Stimulated activated CD4-positive, alpha-beta T cell treated with anti-CD3 and anti-CD28 coated beads, Interleukin-1b, Interleukin-23, amount 100 ng/mL, for 1 hour (primary cell): ENCODE results near the gene ARID5B.

Experiments
- DNase-seq, 2 donors: peaks; one replicate each; pipeline ENCODE4 v3.0.0-alpha.2; 2020; ENCODE audit warnings: low read depth in 2 of 2

ARID5B gene

GRCh38 chr10:61903928-61904344, 2.4 kb downstream of the ARID5B start:
- no peak for DNase-seq

- no peak for DNase-seq
Observed at GRCh38 chr10:61904733-61905725, 3.5 kb downstream of the ARID5B start.

GRCh38 chr10:61905837-61906561, 4.5 kb downstream of the ARID5B start:
- no peak for DNase-seq

- no peak for DNase-seq
Observed at GRCh38 chr10:61906562-61906901, 5.0 kb downstream of the ARID5B start.

GRCh38 chr10:61907011-61907410, 5.5 kb downstream of the ARID5B start:
- no peak for DNase-seq

- DNase-seq = no peak
Observed at GRCh38 chr10:61907587-61907986, 6.1 kb downstream of the ARID5B start.

- DNase-seq = no peak
Observed at GRCh38 chr10:61910226-61910805, 8.8 kb downstream of the ARID5B start.

GRCh38 chr10:61910894-61911293, 9.4 kb downstream of the ARID5B start:
- DNase-seq = no peak

GRCh38 chr10:61911425-61911824, 9.9 kb downstream of the ARID5B start:
- no peak for DNase-seq

GRCh38 chr10:61912981-61913380, 11.5 kb downstream of the ARID5B start:
- DNase-seq = no peak

- DNase-seq = no peak
Observed at GRCh38 chr10:61918140-61918539, 16.6 kb downstream of the ARID5B start.

GRCh38 chr10:61918989-61919388, 17.5 kb downstream of the ARID5B start:
- no peak for DNase-seq

- DNase-seq = no peak
Observed at GRCh38 chr10:61919646-61920215, 18.2 kb downstream of the ARID5B start.

- DNase-seq = no peak
Observed at GRCh38 chr10:61921143-61921542, 19.6 kb downstream of the ARID5B start.

- no peak for DNase-seq
Observed at GRCh38 chr10:61923210-61923949, 21.9 kb downstream of the ARID5B start.

GRCh38 chr10:61923950-61924274, 22.4 kb downstream of the ARID5B start:
- no peak for DNase-seq

- no peak for DNase-seq
Observed at GRCh38 chr10:61929555-61929954, 28.1 kb downstream of the ARID5B start.

GRCh38 chr10:61931620-61932332, 30.3 kb downstream of the ARID5B start:
- DNase-seq = no peak

GRCh38 chr10:61933859-61934555, 32.5 kb downstream of the ARID5B start:
- no peak for DNase-seq

- DNase-seq = no peak
Observed at GRCh38 chr10:61935077-61935476, 33.6 kb downstream of the ARID5B start.
